GM23338 (cell line): ENCODE data around the gene GAREM1.

Source experiments
- POLR2AphosphoS5 ChIP-seq: IDR thresholded peaks from 2 replicates; pipeline ENCODE4 v1.6.1; 2016; ENCODE audit warnings: antibody characterized with exemption, low read depth
- TF ChIP-seq, protein P1 (sequence below), 2 experiments: fragments of 200-600 bp in 1 of 2; sonication (generic) in 1 of 2; conservative IDR thresholded peaks; 2 replicates each; pipeline versions ENCODE4 v1.5.1 to v1.6.1; 2016 to 2017; ENCODE audit warnings: antibody characterized with exemption in 2 of 2, low read depth in 2 of 2, mild to moderate bottlenecking in 2 of 2, moderate library complexity in 1 of 2
- TF ChIP-seq, protein P2 (sequence below): IDR thresholded peaks from 2 replicates; pipeline ENCODE4 v1.6.1; 2016; ENCODE audit warnings: antibody characterized with exemption

GRCh38 chr18:32280188-32280783, 190.4 kb downstream of the GAREM1 start:
- TF ChIP-seq POLR2AphosphoS5, result no peak
- TF ChIP-seq, protein P1, sequence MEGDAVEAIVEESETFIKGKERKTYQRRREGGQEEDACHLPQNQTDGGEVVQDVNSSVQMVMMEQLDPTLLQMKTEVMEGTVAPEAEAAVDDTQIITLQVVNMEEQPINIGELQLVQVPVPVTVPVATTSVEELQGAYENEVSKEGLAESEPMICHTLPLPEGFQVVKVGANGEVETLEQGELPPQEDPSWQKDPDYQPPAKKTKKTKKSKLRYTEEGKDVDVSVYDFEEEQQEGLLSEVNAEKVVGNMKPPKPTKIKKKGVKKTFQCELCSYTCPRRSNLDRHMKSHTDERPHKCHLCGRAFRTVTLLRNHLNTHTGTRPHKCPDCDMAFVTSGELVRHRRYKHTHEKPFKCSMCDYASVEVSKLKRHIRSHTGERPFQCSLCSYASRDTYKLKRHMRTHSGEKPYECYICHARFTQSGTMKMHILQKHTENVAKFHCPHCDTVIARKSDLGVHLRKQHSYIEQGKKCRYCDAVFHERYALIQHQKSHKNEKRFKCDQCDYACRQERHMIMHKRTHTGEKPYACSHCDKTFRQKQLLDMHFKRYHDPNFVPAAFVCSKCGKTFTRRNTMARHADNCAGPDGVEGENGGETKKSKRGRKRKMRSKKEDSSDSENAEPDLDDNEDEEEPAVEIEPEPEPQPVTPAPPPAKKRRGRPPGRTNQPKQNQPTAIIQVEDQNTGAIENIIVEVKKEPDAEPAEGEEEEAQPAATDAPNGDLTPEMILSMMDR (conservative IDR thresholded peaks at IDR 0.05; ENCODE audit: low read depth in 2 of 2), result no peak
- TF ChIP-seq, protein P2, sequence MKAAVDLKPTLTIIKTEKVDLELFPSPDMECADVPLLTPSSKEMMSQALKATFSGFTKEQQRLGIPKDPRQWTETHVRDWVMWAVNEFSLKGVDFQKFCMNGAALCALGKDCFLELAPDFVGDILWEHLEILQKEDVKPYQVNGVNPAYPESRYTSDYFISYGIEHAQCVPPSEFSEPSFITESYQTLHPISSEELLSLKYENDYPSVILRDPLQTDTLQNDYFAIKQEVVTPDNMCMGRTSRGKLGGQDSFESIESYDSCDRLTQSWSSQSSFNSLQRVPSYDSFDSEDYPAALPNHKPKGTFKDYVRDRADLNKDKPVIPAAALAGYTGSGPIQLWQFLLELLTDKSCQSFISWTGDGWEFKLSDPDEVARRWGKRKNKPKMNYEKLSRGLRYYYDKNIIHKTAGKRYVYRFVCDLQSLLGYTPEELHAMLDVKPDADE, result no peak
